ENCODE data around the gene MDM1.

- TF ChIP-seq, protein P1, sequence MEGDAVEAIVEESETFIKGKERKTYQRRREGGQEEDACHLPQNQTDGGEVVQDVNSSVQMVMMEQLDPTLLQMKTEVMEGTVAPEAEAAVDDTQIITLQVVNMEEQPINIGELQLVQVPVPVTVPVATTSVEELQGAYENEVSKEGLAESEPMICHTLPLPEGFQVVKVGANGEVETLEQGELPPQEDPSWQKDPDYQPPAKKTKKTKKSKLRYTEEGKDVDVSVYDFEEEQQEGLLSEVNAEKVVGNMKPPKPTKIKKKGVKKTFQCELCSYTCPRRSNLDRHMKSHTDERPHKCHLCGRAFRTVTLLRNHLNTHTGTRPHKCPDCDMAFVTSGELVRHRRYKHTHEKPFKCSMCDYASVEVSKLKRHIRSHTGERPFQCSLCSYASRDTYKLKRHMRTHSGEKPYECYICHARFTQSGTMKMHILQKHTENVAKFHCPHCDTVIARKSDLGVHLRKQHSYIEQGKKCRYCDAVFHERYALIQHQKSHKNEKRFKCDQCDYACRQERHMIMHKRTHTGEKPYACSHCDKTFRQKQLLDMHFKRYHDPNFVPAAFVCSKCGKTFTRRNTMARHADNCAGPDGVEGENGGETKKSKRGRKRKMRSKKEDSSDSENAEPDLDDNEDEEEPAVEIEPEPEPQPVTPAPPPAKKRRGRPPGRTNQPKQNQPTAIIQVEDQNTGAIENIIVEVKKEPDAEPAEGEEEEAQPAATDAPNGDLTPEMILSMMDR (conservative IDR thresholded peaks at IDR 0.05; ENCODE audit: low read depth in 2 of 2): no peak
- TF ChIP-seq, protein P2, sequence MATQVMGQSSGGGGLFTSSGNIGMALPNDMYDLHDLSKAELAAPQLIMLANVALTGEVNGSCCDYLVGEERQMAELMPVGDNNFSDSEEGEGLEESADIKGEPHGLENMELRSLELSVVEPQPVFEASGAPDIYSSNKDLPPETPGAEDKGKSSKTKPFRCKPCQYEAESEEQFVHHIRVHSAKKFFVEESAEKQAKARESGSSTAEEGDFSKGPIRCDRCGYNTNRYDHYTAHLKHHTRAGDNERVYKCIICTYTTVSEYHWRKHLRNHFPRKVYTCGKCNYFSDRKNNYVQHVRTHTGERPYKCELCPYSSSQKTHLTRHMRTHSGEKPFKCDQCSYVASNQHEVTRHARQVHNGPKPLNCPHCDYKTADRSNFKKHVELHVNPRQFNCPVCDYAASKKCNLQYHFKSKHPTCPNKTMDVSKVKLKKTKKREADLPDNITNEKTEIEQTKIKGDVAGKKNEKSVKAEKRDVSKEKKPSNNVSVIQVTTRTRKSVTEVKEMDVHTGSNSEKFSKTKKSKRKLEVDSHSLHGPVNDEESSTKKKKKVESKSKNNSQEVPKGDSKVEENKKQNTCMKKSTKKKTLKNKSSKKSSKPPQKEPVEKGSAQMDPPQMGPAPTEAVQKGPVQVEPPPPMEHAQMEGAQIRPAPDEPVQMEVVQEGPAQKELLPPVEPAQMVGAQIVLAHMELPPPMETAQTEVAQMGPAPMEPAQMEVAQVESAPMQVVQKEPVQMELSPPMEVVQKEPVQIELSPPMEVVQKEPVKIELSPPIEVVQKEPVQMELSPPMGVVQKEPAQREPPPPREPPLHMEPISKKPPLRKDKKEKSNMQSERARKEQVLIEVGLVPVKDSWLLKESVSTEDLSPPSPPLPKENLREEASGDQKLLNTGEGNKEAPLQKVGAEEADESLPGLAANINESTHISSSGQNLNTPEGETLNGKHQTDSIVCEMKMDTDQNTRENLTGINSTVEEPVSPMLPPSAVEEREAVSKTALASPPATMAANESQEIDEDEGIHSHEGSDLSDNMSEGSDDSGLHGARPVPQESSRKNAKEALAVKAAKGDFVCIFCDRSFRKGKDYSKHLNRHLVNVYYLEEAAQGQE (IDR thresholded peaks at IDR 0.05; ENCODE audit: unreplicated experiment): no peak
- TF ChIP-seq CREB1 (CRISPR knock-in tag; IDR thresholded peaks at IDR 0.05; ENCODE audit: low read depth): no peak
- no peak for TF ChIP-seq STAT1 (IDR thresholded peaks at IDR 0.05; ENCODE audit: unreplicated experiment)
- TF ChIP-seq POLR2AphosphoS5 (IDR thresholded peaks at IDR 0.05; ENCODE audit: low read depth): no peak
- TF ChIP-seq EZH2 (IDR thresholded peaks at IDR 0.05; ENCODE audit: low read depth, unreplicated experiment): no peak
- no peak for TF ChIP-seq NANOG (IDR thresholded peaks at IDR 0.05; ENCODE audit: borderline replicate concordance)
- TF ChIP-seq EZH2phosphoT487 (IDR thresholded peaks at IDR 0.05; ENCODE audit: unreplicated experiment): no peak
- TF ChIP-seq JUNB (IDR thresholded peaks at IDR 0.05; ENCODE audit: unreplicated experiment): no peak
- TF ChIP-seq ZNF114 (CRISPR knock-in tag; IDR thresholded peaks at IDR 0.05): no peak
- TF ChIP-seq, protein P3, sequence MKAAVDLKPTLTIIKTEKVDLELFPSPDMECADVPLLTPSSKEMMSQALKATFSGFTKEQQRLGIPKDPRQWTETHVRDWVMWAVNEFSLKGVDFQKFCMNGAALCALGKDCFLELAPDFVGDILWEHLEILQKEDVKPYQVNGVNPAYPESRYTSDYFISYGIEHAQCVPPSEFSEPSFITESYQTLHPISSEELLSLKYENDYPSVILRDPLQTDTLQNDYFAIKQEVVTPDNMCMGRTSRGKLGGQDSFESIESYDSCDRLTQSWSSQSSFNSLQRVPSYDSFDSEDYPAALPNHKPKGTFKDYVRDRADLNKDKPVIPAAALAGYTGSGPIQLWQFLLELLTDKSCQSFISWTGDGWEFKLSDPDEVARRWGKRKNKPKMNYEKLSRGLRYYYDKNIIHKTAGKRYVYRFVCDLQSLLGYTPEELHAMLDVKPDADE (IDR thresholded peaks at IDR 0.05): no peak
- no peak for TF ChIP-seq ZNF331 (CRISPR knock-in tag; IDR thresholded peaks at IDR 0.05; ENCODE audit: low read depth)
These were observed 678 bp downstream of the MDM1 start for GRCh38 chr12:68331500-68331868.

All from GM23338 (cell line).